HCT116 (cell line): Measurements from ENCODE around the gene ACTL7B. TPM values are rescaled to one million over a fixed set of nuclear protein-coding genes. Genes with fewer than 3 reads are reported as not detected.

Experiments
- ATAC-seq: fragments of 200-7000 bp; cut with Tn5 transposase; 2 replicates; pipeline ENCODE4 v1.9.1; 2020; ENCODE audit warnings: mild to moderate bottlenecking, moderate library complexity
- BruUV-seq: library from RNA; stranded (reverse); fragments of 400-500 nt; replicated peaks from 2 replicates; lab custom pipeline; 2021; lab: Mats Ljungman, UMichigan
- CTCF ChIA-PET: fragments of 300-600 bp; sonication (Branson Sonifier 250); formaldehyde crosslinking; loops from one replicate; lab custom pipeline; 2021; ENCODE audit warnings: antibody characterized with exemption; lab: Charles Lee
- POLR2A ChIA-PET: fragments of 300-600, 350-600 bp; sonication (Branson Sonifier 250); formaldehyde crosslinking; loops from one replicate; lab custom pipeline; 2021; ENCODE audit warnings: antibody characterized with exemption; lab: Charles Lee
- RAD21 ChIA-PET, 2 experiments: fragments of 300-600 bp; sonication (Branson Sonifier 250); formaldehyde crosslinking; loops; one replicate each; lab custom pipeline; 2023; ENCODE audit warnings: low total read pairs in 2 of 2; ENCODE audit not compliant: uncharacterized antibody in 2 of 2, unreplicated experiment in 2 of 2, low non-redundant PET in 1 of 2; lab: Charles Lee
- DNase-seq: peaks from one replicate; pipeline ENCODE4 v3.0.0-alpha.2; 2010; ENCODE audit warnings: low read depth, low spot score
- H2AFZ ChIP-seq: fragments of 200-600 bp; shearing (Covaris generic), sonication (generic); 2 replicates; pipeline ENCODE4 v1.6.1; 2017; ENCODE audit warnings: low read depth, mixed run types, mixed read lengths, antibody characterized with exemption, low read length; ENCODE audit not compliant: poor library complexity, severe bottlenecking
- H3K27ac ChIP-seq: 2 replicates; pipeline ENCODE4 v1.5.1; 2012; ENCODE audit warnings: low read depth, low read length
- H3K27me3 ChIP-seq: fragments of 200-600 bp; sonication (generic); 2 replicates; pipeline ENCODE4 v1.6.1; 2016; ENCODE audit warnings: mixed run types, low read length, mixed read lengths; ENCODE audit not compliant: insufficient read depth
- H3K36me3 ChIP-seq, 2 experiments: fragments of 200-500 bp in 1 of 2; fragments of 200-600 bp in 1 of 2; sonication (Bioruptor generic) in 1 of 2; sonication (generic) in 1 of 2; 2 replicates each; pipeline versions ENCODE4 v1.5.1 to v1.6.1; 2014 to 2016; ENCODE audit warnings: low read length in 2 of 2, inconsistent platforms in 1 of 2, mixed read lengths in 1 of 2, mixed run types in 1 of 2; ENCODE audit not compliant: insufficient read depth in 2 of 2, control insufficient read depth in 1 of 2
- H3K4me1 ChIP-seq, 2 experiments: fragments of 200-600 bp in 1 of 2; sonication (generic) in 1 of 2; 2 replicates each; pipeline versions ENCODE4 v1.5.1 to v1.6.1; 2012 to 2017; ENCODE audit warnings: low read length in 2 of 2, inconsistent platforms in 1 of 2, mild to moderate bottlenecking in 1 of 2, mixed read lengths in 1 of 2, mixed run types in 1 of 2, moderate library complexity in 1 of 2; ENCODE audit not compliant: insufficient read depth in 2 of 2, control insufficient read depth in 1 of 2
- H3K4me2 ChIP-seq: fragments of 200-600 bp; sonication (generic); 2 replicates; pipeline ENCODE4 v1.6.1; 2017; ENCODE audit warnings: mixed run types, low read length, mixed read lengths
- H3K4me3 ChIP-seq, 2 experiments: fragments of 200-600 bp in 1 of 2; sonication (generic) in 1 of 2; replicated peaks in 1 of 2; 2 replicates each; pipeline ENCODE4 v1.5.1; 2011 to 2016; ENCODE audit warnings: low read length in 2 of 2, control low read depth in 1 of 2, low read depth in 1 of 2, mild to moderate bottlenecking in 1 of 2, mixed read lengths in 1 of 2, mixed run types in 1 of 2
- H3K79me2 ChIP-seq: fragments of 200-600 bp; sonication (generic); 2 replicates; pipeline ENCODE4 v1.6.1; 2017; ENCODE audit warnings: mild to moderate bottlenecking, mixed run types, low read length, moderate library complexity, mixed read lengths; ENCODE audit not compliant: insufficient read depth
- H3K9ac ChIP-seq: fragments of 200-600 bp; sonication (generic); 2 replicates; pipeline ENCODE4 v1.6.1; 2016; ENCODE audit warnings: low read length, mixed read lengths
- H3K9me2 ChIP-seq: fragments of 200-600 bp; sonication (generic), shearing (Covaris generic); 2 replicates; pipeline ENCODE4 v1.6.1; 2017; ENCODE audit warnings: mixed run types, mild to moderate bottlenecking, moderate library complexity; ENCODE audit not compliant: insufficient read depth
- H3K9me3 ChIP-seq, 2 experiments: fragments of 200-500 bp in 1 of 2; fragments of 200-600 bp in 1 of 2; sonication (Bioruptor generic) in 1 of 2; sonication (generic) in 1 of 2; 2 replicates each; pipeline ENCODE4 v1.6.1; 2014 to 2017; ENCODE audit warnings: low read length in 2 of 2, mixed read lengths in 2 of 2, inconsistent platforms in 1 of 2, low read depth in 1 of 2, mild to moderate bottlenecking in 1 of 2, mixed run types in 1 of 2, moderate library complexity in 1 of 2; ENCODE audit not compliant: control insufficient read depth in 1 of 2, insufficient read depth in 1 of 2
- H4K20me1 ChIP-seq: fragments of 200-600 bp; sonication (generic), shearing (Covaris generic); 2 replicates; pipeline ENCODE4 v1.6.1; 2017; ENCODE audit warnings: mixed run types, mild to moderate bottlenecking, moderate library complexity; ENCODE audit not compliant: insufficient read depth
- ATF3 ChIP-seq: IDR thresholded peaks from 2 replicates; pipeline ENCODE4 v1.6.1; 2012
- CBX3 ChIP-seq: IDR thresholded peaks from 2 replicates; pipeline ENCODE4 v1.6.1; 2012; ENCODE audit warnings: low read depth
- CEBPB ChIP-seq: IDR thresholded peaks from 2 replicates; pipeline ENCODE4 v1.6.1; 2012; ENCODE audit warnings: low read depth
- CTCF ChIP-seq, 3 experiments: fragments of 200-600 bp in 1 of 3; sonication (generic) in 1 of 3; IDR thresholded peaks in 2 of 3; conservative IDR thresholded peaks in 1 of 3; 2 replicates each; pipeline ENCODE4 v1.5.1; 2012 to 2017; ENCODE audit warnings: low read depth in 2 of 3, low read length in 2 of 3, antibody characterized with exemption in 1 of 3, borderline replicate concordance in 1 of 3, control low read depth in 1 of 3, mild to moderate bottlenecking in 1 of 3, mixed read lengths in 1 of 3, mixed run types in 1 of 3, moderate library complexity in 1 of 3; ENCODE audit not compliant: insufficient read depth in 1 of 3
- FOSL1 ChIP-seq: IDR thresholded peaks from 2 replicates; pipeline ENCODE4 v1.6.1; 2012; ENCODE audit warnings: low read depth
- JUND ChIP-seq: IDR thresholded peaks from 2 replicates; pipeline ENCODE4 v1.6.1; 2012
- MAX ChIP-seq: IDR thresholded peaks from 2 replicates; pipeline ENCODE4 v1.6.1; 2012
- POLR2A ChIP-seq: IDR thresholded peaks from 2 replicates; pipeline ENCODE4 v1.7.0; 2011; ENCODE audit warnings: borderline replicate concordance; ENCODE audit not compliant: insufficient read depth, insufficient read length; ENCODE audit errors: extremely low read depth
- POLR2AphosphoS5 ChIP-seq: IDR thresholded peaks from 2 replicates; pipeline ENCODE4 v1.6.1; 2011; ENCODE audit warnings: mild to moderate bottlenecking, low read depth, low read length, moderate library complexity
- RAD21 ChIP-seq: IDR thresholded peaks from 2 replicates; pipeline ENCODE4 v1.6.1; 2012; ENCODE audit warnings: low read depth, mild to moderate bottlenecking
- SP1 ChIP-seq: IDR thresholded peaks from 2 replicates; pipeline ENCODE4 v1.6.1; 2012; ENCODE audit warnings: low read depth
- SRF ChIP-seq: IDR thresholded peaks from 2 replicates; pipeline ENCODE4 v1.6.1; 2012; ENCODE audit warnings: low read depth
- TCF7L2 ChIP-seq: IDR thresholded peaks from 2 replicates; pipeline ENCODE4 v1.7.0; 2011; ENCODE audit warnings: borderline replicate concordance, inconsistent platforms; ENCODE audit not compliant: insufficient read depth, insufficient read length; ENCODE audit errors: extremely low read depth
- YY1 ChIP-seq: IDR thresholded peaks from 2 replicates; pipeline ENCODE4 v1.6.1; 2011; ENCODE audit warnings: low read length, low read depth, moderate library complexity, mild to moderate bottlenecking; ENCODE audit not compliant: insufficient replicate concordance; ENCODE audit errors: extremely low read depth
- ZBTB33 ChIP-seq: IDR thresholded peaks from 2 replicates; pipeline ENCODE4 v1.6.1; 2011; ENCODE audit warnings: mild to moderate bottlenecking, low read length, moderate library complexity; ENCODE audit not compliant: insufficient replicate concordance; ENCODE audit errors: extremely low read depth
- ZFX ChIP-seq: fragments of 450-650 bp; IDR thresholded peaks from 2 replicates; pipeline ENCODE4 v1.6.1; 2017
- ZNF274 ChIP-seq: fragments of 200-500 bp; sonication (Bioruptor generic); IDR thresholded peaks from 2 replicates; pipeline ENCODE4 v1.6.1; 2014; ENCODE audit warnings: mild to moderate bottlenecking, low read depth, low read length, inconsistent platforms
- intact Hi-C: fragments of 100-400 bp; cut with micrococcal nuclease; formaldehyde crosslinking; loops from 2 replicates; pipeline ENCODE4 v1.10.0; 2022
- total RNA-seq: library from RNA; stranded (reverse); gene quantifications from one replicate; pipeline ENCODE4 v1.2.1, GENCODE V29; 2021; ENCODE audit not compliant: unreplicated experiment

The ACTL7B gene
- total RNA-seq, 1 experiment from 2014 or later, result not detected

- Histone ChIP-seq H3K36me3 (peaks cover 2 to 14% of the 10 kb centered on the region in 2 experiments; a peak in 1 of 4 replicates), H3K79me2 (no peaks in the 10 kb centered on the region), H3K9ac (no peak overlapping the region), H3K4me1 (peaks cover 9 to 10% of the 10 kb centered on the region in 2 experiments; a peak in 3 of 4 replicates), H3K4me3 (no peak overlapping the region), H3K9me2 (no peaks in the 10 kb centered on the region), H3K9me3 (no peaks in the 10 kb centered on the region), H4K20me1 (no peaks in the 10 kb centered on the region), H2AFZ (no peak overlapping the region), H3K27ac (no peak overlapping the region), H3K27me3 (no peaks in the 10 kb centered on the region), H3K4me2 (0 out of 2 replicates have a peak overlapping the region, but pooled peaks have one; percentile 8)
- ATAC-seq (no peak), DNase-seq (peak; percentile 2)
- ChIA-PET POLR2A (no interaction called here), CTCF (no interaction called here), RAD21 (no interaction called here)
- intact Hi-C loops, result no loop called here
- no TSS peak for BruUV-seq
- TF ChIP-seq JUND, result peak; percentile 15; the same call in 1 of the 2 replicates
- no peak for TF ChIP-seq ZFX
- TF ChIP-seq ZBTB33, result no peak
- TF ChIP-seq ATF3, result no peak
- TF ChIP-seq FOSL1, result 0 out of 2 replicates have a peak, but pooled peaks have one; percentile 7
- peak; percentile 82 for TF ChIP-seq TCF7L2
- no peak for TF ChIP-seq CEBPB
- no peak for TF ChIP-seq CBX3
- no peak for TF ChIP-seq SRF
- TF ChIP-seq CTCF (IDR thresholded peaks at IDR 0.05 in 2 of 3, conservative IDR thresholded peaks at IDR 0.05 in 1 of 3; ENCODE audit: borderline replicate concordance in 1 of 3, insufficient read depth in 1 of 3, low read depth in 2 of 3, low read length in 2 of 3), result no peak
- no peak for TF ChIP-seq RAD21
- no peak for TF ChIP-seq ZNF274
- no peak for TF ChIP-seq POLR2A
- no peak for TF ChIP-seq MAX
- TF ChIP-seq YY1, result no peak
- TF ChIP-seq SP1, result no peak
- no peak for TF ChIP-seq POLR2AphosphoS5
Measured at GRCh38 chr9:108885643-108886348, 30.0 kb upstream of the ACTL7B start.
